Uterus (tissue), 4 donors: ENCODE measurements around the gene SERP2. TPM values are rescaled to one million over a fixed set of nuclear protein-coding genes. Genes with fewer than 3 reads are reported as not detected.

Source experiments
- DNase-seq, 2 donors: peaks; one replicate each; pipeline ENCODE4 v3.0.0-alpha.2; 2019 to 2020
- H3K27ac ChIP-seq, 2 donors: fragments of 200-600 bp; sonication (generic); 1 replicate in 1 of 2; 2 replicates in 1 of 2; pipeline ENCODE4 v1.5.1; 2016 to 2018
- H3K27me3 ChIP-seq, 2 donors: fragments of 200-600 bp; sonication (generic); one replicate each; pipeline ENCODE4 v1.5.1; 2018 to 2019; ENCODE audit warnings: control low read depth in 1 of 2
- H3K36me3 ChIP-seq, 2 donors: fragments of 200-600 bp; sonication (generic); one replicate each; pipeline ENCODE4 v1.5.1; 2019; ENCODE audit warnings: control low read depth in 1 of 2
- H3K4me1 ChIP-seq, 2 donors: fragments of 200-600 bp; sonication (generic); one replicate each; pipeline ENCODE4 v1.5.1; 2018 to 2019; ENCODE audit warnings: control low read depth in 1 of 2
- H3K4me3 ChIP-seq, 2 donors: fragments of 200-600 bp; sonication (generic); 1 replicate in 1 of 2; 2 replicates in 1 of 2; pipeline ENCODE4 v1.5.1; 2018 to 2019; ENCODE audit warnings: mild to moderate bottlenecking in 1 of 2
- H3K9me3 ChIP-seq, 2 donors: fragments of 200-600 bp; sonication (generic); one replicate each; pipeline ENCODE4 v1.5.1; 2019; ENCODE audit warnings: control low read depth in 1 of 2
- POLR2A ChIP-seq, 2 donors: fragments of 450-650 bp; IDR thresholded peaks; one replicate each; pipeline ENCODE4 v1.6.1; 2016; ENCODE audit warnings: antibody characterized with exemption in 2 of 2, mild to moderate bottlenecking in 1 of 2, moderate library complexity in 1 of 2
- intact Hi-C: fragments of 100-400 bp; cut with DNase I; formaldehyde crosslinking; loops from one replicate; pipeline ENCODE4 v1.15.1; 2023; ENCODE audit warnings: low total_unique reads
- total RNA-seq, 4 donors: library from RNA; depleted of rRNA in 3 of 4; stranded (reverse); fragments of >200 nt in 3 of 4; gene quantifications; one replicate each; pipeline versions ENCODE4 v1.1.0 to v1.2.4, GENCODE V29; 2014 to 2023
- TF ChIP-seq, protein P1 (sequence below), 4 experiments: fragments of 200-600 bp in 2 of 4; fragments of 450-650 bp in 2 of 4; sonication (generic) in 2 of 4; IDR thresholded peaks; one replicate each; pipeline ENCODE4 v1.5.1; 2016 to 2019; ENCODE audit warnings: antibody characterized with exemption in 4 of 4, mild to moderate bottlenecking in 2 of 4, moderate library complexity in 1 of 4
- donor health status: DM: yes; HTN: yes; CAD: no.

Gene SERP2
- total RNA-seq, 4 donors from 2014 or later: 0.77 to 12.6 (median 5.9) TPM

GRCh38 chr13:44435142-44435918, 61.7 kb downstream of the SERP2 start:
- intact Hi-C loops: loop anchor here (5.0 to 10.0 kb wide), 2 partner anchors 293 to 381 kb away; no protein-coding TSS in a partner anchor
- Histone ChIP-seq H3K4me1 (peaks cover 0 to 5% of the 10 kb centered on the region in 2 donors), H3K36me3 (no peaks in the 10 kb centered on the region), H3K27ac (peak overlapping the region; percentile 96 to 100), H3K4me3 (peak overlapping the region; percentile 87 to 96), H3K9me3 (no peaks in the 10 kb centered on the region), H3K27me3 (no peaks in the 10 kb centered on the region)
- TF ChIP-seq, protein P1, sequence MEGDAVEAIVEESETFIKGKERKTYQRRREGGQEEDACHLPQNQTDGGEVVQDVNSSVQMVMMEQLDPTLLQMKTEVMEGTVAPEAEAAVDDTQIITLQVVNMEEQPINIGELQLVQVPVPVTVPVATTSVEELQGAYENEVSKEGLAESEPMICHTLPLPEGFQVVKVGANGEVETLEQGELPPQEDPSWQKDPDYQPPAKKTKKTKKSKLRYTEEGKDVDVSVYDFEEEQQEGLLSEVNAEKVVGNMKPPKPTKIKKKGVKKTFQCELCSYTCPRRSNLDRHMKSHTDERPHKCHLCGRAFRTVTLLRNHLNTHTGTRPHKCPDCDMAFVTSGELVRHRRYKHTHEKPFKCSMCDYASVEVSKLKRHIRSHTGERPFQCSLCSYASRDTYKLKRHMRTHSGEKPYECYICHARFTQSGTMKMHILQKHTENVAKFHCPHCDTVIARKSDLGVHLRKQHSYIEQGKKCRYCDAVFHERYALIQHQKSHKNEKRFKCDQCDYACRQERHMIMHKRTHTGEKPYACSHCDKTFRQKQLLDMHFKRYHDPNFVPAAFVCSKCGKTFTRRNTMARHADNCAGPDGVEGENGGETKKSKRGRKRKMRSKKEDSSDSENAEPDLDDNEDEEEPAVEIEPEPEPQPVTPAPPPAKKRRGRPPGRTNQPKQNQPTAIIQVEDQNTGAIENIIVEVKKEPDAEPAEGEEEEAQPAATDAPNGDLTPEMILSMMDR (IDR thresholded peaks at IDR 0.05): no peak
- peak; percentile 77 to 96 for TF ChIP-seq POLR2A (IDR thresholded peaks at IDR 0.05)
- DNase-seq: peak; percentile 95 to 99

DNA sequence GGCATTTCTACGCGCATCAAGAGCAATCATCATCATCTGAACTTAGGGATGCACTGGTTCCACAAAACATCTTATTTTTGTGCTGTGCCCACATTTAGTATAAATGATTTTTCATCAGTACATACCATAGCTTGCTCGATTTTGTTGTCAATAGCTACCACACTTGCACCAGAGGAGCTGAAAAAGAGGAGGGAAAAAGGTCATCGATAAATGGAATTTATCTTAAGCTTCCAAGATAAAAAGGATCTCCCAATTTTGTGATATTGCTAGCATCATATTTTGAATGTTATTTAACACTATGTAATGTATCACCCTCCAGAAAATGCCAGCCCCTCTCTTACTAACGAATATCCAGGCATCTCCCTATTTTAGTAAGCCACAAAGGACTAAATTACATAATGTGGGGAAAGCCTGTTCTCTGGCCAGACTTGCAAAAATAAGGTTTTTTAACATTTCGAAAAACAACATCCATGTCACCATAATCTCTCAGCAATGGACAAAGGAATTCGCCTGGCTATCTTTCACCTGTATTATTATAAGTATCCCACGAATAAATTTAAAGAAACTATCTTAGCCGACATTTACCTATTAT, 62.4 kb downstream of the SERP2 start:
- no peak for DNase-seq
- intact Hi-C loops: loop anchor here (5.0 to 10.0 kb wide), 2 partner anchors 294 to 381 kb away; no protein-coding TSS in a partner anchor
- Histone ChIP-seq H3K27ac (peak overlapping the region; percentile 96 to 100), H3K36me3 (no peaks in the 10 kb centered on the region), H3K27me3 (no peaks in the 10 kb centered on the region), H3K9me3 (no peaks in the 10 kb centered on the region), H3K4me1 (peaks cover 0 to 5% of the 10 kb centered on the region in 2 donors), H3K4me3 (peak overlapping the region; percentile 87 to 96)
- TF ChIP-seq POLR2A (IDR thresholded peaks at IDR 0.05): no peak
- TF ChIP-seq, protein P1 (IDR thresholded peaks at IDR 0.05): no peak

DNA sequence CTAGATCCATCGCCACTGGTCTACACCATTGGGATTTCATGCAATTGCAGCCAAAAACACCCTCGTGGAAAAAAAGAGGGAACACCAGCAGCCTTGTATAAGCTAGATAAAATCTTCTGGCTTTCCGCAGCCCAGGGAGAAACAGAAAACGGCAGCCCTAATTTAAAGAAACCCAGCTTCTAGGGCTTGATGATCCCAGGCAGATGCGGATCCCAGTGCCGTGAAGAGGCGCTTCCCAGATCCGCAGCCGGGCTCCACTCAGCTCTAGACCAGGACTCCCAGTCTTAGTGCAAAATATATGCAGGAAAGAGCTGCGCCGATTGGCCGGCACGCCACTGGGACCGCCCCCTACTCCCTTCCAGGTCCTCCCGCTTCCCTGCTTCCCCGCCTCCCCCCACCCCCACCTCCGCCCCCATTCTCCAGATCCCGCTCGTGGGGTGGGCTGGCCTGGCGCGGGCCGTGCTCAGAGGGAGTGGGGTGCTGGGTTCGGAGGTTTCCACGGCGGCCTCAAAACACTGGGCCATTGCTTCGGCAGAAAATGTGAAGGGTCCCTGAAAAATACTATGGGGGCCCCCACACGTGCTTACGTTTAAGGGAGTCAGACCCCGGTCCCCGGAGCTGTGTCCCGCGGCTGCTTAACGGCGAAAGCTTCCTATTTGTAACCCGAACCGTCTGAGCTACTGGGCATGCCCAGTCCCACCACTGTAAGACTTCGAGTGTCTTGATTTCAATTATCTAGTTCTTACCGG, 63.1 kb downstream of the SERP2 start:
- Histone ChIP-seq H3K27ac (peak overlapping the region; percentile 96 to 100), H3K4me3 (peak overlapping the region; percentile 87 to 96), H3K9me3 (no peaks in the 10 kb centered on the region), H3K4me1 (peaks cover 0 to 5% of the 10 kb centered on the region in 2 donors), H3K27me3 (no peaks in the 10 kb centered on the region), H3K36me3 (no peaks in the 10 kb centered on the region)
- TF ChIP-seq, protein P1 (IDR thresholded peaks at IDR 0.05): no peak
- TF ChIP-seq POLR2A (IDR thresholded peaks at IDR 0.05): peak; percentile 98 to 99
- peak; percentile 95 to 98 for DNase-seq
- intact Hi-C loops: loop anchor here (5.0 to 10.0 kb wide), 2 partner anchors 294 to 382 kb away; no protein-coding TSS in a partner anchor

DNA sequence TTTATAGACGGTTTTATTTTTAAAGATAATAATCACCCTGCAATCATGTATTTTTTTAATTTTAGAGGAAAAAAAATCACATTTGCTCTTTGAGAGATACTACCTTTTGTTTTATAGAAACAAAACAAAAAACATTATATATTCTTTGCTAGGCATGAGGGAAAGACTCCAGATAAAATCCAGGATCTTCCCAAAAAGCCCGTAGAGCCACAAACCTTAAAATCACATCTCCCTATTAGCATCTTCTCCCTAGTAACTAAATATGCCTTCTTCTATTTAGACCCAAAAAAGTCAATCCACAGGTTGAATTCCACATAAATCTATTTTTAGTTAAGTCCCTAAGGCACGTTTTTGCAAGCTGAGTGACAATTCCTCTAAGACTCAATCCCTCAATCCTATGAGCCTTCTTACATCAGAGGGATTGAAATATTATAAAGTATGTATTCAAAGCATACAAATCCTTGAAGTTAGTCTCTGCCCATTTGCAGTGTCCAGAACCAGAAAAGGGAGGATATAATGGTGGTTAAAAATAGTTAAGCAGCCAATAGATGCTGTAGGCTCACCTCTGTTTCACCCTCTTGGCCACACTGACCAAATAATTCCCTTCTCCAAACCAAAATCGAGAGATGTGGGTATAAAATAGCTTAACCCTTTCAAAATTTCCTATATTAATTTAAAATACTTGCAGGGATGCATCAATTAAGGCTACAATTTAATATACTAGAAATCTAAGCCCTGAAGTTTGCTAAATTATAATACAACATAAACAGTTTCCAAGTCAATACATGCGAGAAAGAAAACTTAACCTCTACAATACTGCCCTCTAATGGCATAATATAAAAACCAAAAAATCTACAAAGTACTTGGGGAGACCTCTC, 64.0 kb downstream of the SERP2 start:
- H3K27ac ChIP-seq: peak overlapping the region; percentile 96 to 100
- H3K4me1 ChIP-seq: peaks cover 0 to 5% of the 10 kb centered on the region in 2 donors
- intact Hi-C loops: loop anchor here (5.0 to 10.0 kb wide), 2 partner anchors 295 to 383 kb away; no protein-coding TSS in a partner anchor
- TF ChIP-seq, protein P1 (IDR thresholded peaks at IDR 0.05): peak; percentile 45 to 60 (median 57)
- TF ChIP-seq POLR2A (IDR thresholded peaks at IDR 0.05): no peak
- H3K9me3 ChIP-seq: no peaks in the 10 kb centered on the region
- peak overlapping the region; percentile 87 to 96 for H3K4me3 ChIP-seq
- no peak for DNase-seq
- H3K27me3 ChIP-seq: no peaks in the 10 kb centered on the region
- H3K36me3 ChIP-seq: no peaks in the 10 kb centered on the region
